Peyer's patch (tissue), 4 donors: ENCODE results near the gene RPS3A.

Experiments
- CTCF ChIP-seq, 6 experiments: fragments of 450-650 bp in 4 of 6; fragments of 200-600 bp in 2 of 6; sonication (generic) in 1 of 6; IDR thresholded peaks; one replicate each; pipeline ENCODE4 v1.5.1; 2017 to 2019; ENCODE audit warnings: antibody characterized with exemption in 6 of 6, mild to moderate bottlenecking in 3 of 6, moderate library complexity in 1 of 6
- POLR2A ChIP-seq, 2 donors: fragments of 450-650 bp; IDR thresholded peaks; one replicate each; pipeline ENCODE4 v1.5.1; 2017; ENCODE audit warnings: antibody characterized with exemption in 2 of 2, mild to moderate bottlenecking in 2 of 2, moderate library complexity in 2 of 2

GRCh38 chr4:151110236-151110635, 10.8 kb downstream of the RPS3A start:
- TF ChIP-seq CTCF (IDR thresholded peaks at IDR 0.05) (no peak), POLR2A (IDR thresholded peaks at IDR 0.05) (no peak)
